ENCODE results near the gene ARHGEF1. TPM values are rescaled to one million over a fixed set of nuclear protein-coding genes. Genes with fewer than 3 reads are reported as not detected.

ARHGEF1 gene
- total RNA-seq, 1 experiment from 2014 or later: 69.5 TPM

GRCh38 chr19:41887711-41888382 is 4.9 kb downstream of the ARHGEF1 start:
- Histone ChIP-seq H3K9me3 (ENCODE audit: control insufficient read depth, insufficient read depth, low read depth, low read length) (no peaks in the 10 kb centered on the region), H3K27me3 (ENCODE audit: control insufficient read depth, insufficient read depth, low read length) (no peaks in the 10 kb centered on the region), H3K27ac (ENCODE audit: low read length) (peak overlapping the region; percentile 34; the same call in 1 of the 2 replicates), H3K4me3 (ENCODE audit: low read depth in 2 of 2, low read length in 2 of 2) (no peak overlapping the region), H3K4me1 (ENCODE audit: control insufficient read depth, insufficient read depth, low read length) (peaks cover 25% of the 10 kb centered on the region), H3K36me3 (ENCODE audit: control insufficient read depth, insufficient read depth, low read length) (no peaks in the 10 kb centered on the region; the same call in 1 of the 2 replicates)
- peak; percentile 67 for ATAC-seq
- intact Hi-C loops (cut with micrococcal nuclease; ENCODE audit: unreplicated experiment): loop anchor here (10.0 kb wide), 1 partner anchor 47 kb away; no protein-coding TSS in a partner anchor
- BruUV-seq (replicated peaks): no TSS peak
- no peak for DNase-seq (ENCODE audit: low read depth, low spot score)
- POLR2A ChIA-PET: no interaction called here
- in situ Hi-C loops (cut with HindIII; ENCODE audit: low pct_unique_long_range_greater_than_20kb, low sequenced_read_pairs): no loop called here
- CTCF ChIA-PET: interaction anchor here (0.6 kb wide), 1 partner anchor 62 kb away, joined by 5 read pairs; no protein-coding TSS in a partner anchor
- TF ChIP-seq TCF7L2 (IDR thresholded peaks at IDR 0.05; ENCODE audit: low read depth, low read length): no peak
- TF ChIP-seq SIN3A (IDR thresholded peaks at IDR 0.05; ENCODE audit: borderline replicate concordance, insufficient read depth, low read depth, low read length): no peak
- no peak; the same call in 1 of the 2 replicates for TF ChIP-seq CTCF (IDR thresholded peaks at IDR 0.05)
- TF ChIP-seq REST (IDR thresholded peaks at IDR 0.05; ENCODE audit: insufficient read depth in 1 of 2, low read depth in 2 of 2, low read length in 1 of 2): no peak
- TF ChIP-seq POLR2AphosphoS5 (IDR thresholded peaks at IDR 0.05; ENCODE audit: low read depth, low read length): no peak

- Histone ChIP-seq H3K4me1 (ENCODE audit: control insufficient read depth, insufficient read depth, low read length) (peaks cover 25% of the 10 kb centered on the region), H3K9me3 (ENCODE audit: control insufficient read depth, insufficient read depth, low read depth, low read length) (no peaks in the 10 kb centered on the region), H3K27me3 (ENCODE audit: control insufficient read depth, insufficient read depth, low read length) (no peaks in the 10 kb centered on the region), H3K4me3 (ENCODE audit: low read depth in 2 of 2, low read length in 2 of 2) (no peak overlapping the region), H3K36me3 (ENCODE audit: control insufficient read depth, insufficient read depth, low read length) (no peaks in the 10 kb centered on the region; the same call in 1 of the 2 replicates), H3K27ac (ENCODE audit: low read length) (no peak overlapping the region)
- intact Hi-C loops (cut with micrococcal nuclease; ENCODE audit: unreplicated experiment): loop anchor here (10.0 kb wide), 1 partner anchor 46 kb away; no protein-coding TSS in a partner anchor
- no peak for ATAC-seq
- ChIA-PET CTCF (no interaction called here), POLR2A (no interaction called here)
- no TSS peak for BruUV-seq (replicated peaks)
- no peak for DNase-seq (ENCODE audit: low read depth, low spot score)
- in situ Hi-C loops (cut with HindIII; ENCODE audit: low pct_unique_long_range_greater_than_20kb, low sequenced_read_pairs): no loop called here
- TF ChIP-seq REST (IDR thresholded peaks at IDR 0.05; ENCODE audit: insufficient read depth in 1 of 2, low read depth in 2 of 2, low read length in 1 of 2) (no peak), TCF7L2 (IDR thresholded peaks at IDR 0.05; ENCODE audit: low read depth, low read length) (no peak), CTCF (IDR thresholded peaks at IDR 0.05) (no peak), SIN3A (IDR thresholded peaks at IDR 0.05; ENCODE audit: borderline replicate concordance, insufficient read depth, low read depth, low read length) (no peak), POLR2AphosphoS5 (IDR thresholded peaks at IDR 0.05; ENCODE audit: low read depth, low read length) (no peak)
Observed at GRCh38 chr19:41888926-41889325, 5.9 kb downstream of the ARHGEF1 start.

All from Panc1 (cell line).